Upper lobe of left lung (tissue), 6 donors: ENCODE results near the gene CDK5RAP2. TPM values are rescaled to one million over a fixed set of nuclear protein-coding genes. Genes with fewer than 3 reads are reported as not detected.

Experiments
- ATAC-seq, 2 donors: fragments of 200-7000 bp; cut with Tn5 transposase; one replicate each; pipeline ENCODE4 v1.9.1; 2022; ENCODE audit warnings: mild to moderate bottlenecking in 2 of 2, moderate library complexity in 2 of 2; ENCODE audit not compliant: low FRiP score in 2 of 2
- DNase-seq, 2 donors: peaks; one replicate each; pipeline ENCODE4 v3.0.0-alpha.2; 2019 to 2020
- H3K27ac ChIP-seq, 4 donors: fragments of 200-600 bp; sonication (generic); one replicate each; pipeline ENCODE4 v1.5.1; 2016 to 2019
- H3K27me3 ChIP-seq, 4 donors: fragments of 200-600 bp; sonication (generic); one replicate each; pipeline ENCODE4 v1.5.1; 2017 to 2019
- H3K36me3 ChIP-seq, 4 donors: fragments of 200-600 bp; sonication (generic); one replicate each; pipeline ENCODE4 v1.5.1; 2016 to 2019
- H3K4me1 ChIP-seq, 4 donors: fragments of 200-600 bp; sonication (generic); one replicate each; pipeline ENCODE4 v1.5.1; 2018 to 2019
- H3K4me3 ChIP-seq, 4 donors: fragments of 200-600 bp; sonication (generic); one replicate each; pipeline ENCODE4 v1.5.1; 2017 to 2019; ENCODE audit warnings: mild to moderate bottlenecking in 2 of 4, moderate library complexity in 1 of 4
- H3K9me3 ChIP-seq, 4 donors: fragments of 200-600 bp; sonication (generic); one replicate each; pipeline ENCODE4 v1.5.1; 2018 to 2019
- CTCF ChIP-seq, 6 experiments: fragments of 450-650 bp in 4 of 6; fragments of 200-600 bp in 2 of 6; sonication (generic) in 2 of 6; IDR thresholded peaks; one replicate each; pipeline ENCODE4 v1.5.1; 2016 to 2019; ENCODE audit warnings: antibody characterized with exemption in 6 of 6
- EP300 ChIP-seq, 4 donors: sonication (generic); formaldehyde crosslinking; IDR thresholded peaks; one replicate each; pipeline ENCODE4 v1.5.1; 2017; ENCODE audit warnings: antibody characterized with exemption in 4 of 4, control low read depth in 2 of 4
- POLR2A ChIP-seq, 4 donors: fragments of 450-650 bp; IDR thresholded peaks; one replicate each; pipeline ENCODE4 v1.5.1; 2016 to 2017; ENCODE audit warnings: antibody characterized with exemption in 4 of 4, mild to moderate bottlenecking in 2 of 4
- POLR2AphosphoS5 ChIP-seq, 2 donors: sonication (generic); formaldehyde crosslinking; IDR thresholded peaks; one replicate each; pipeline ENCODE4 v1.5.1; 2017; ENCODE audit warnings: antibody characterized with exemption in 2 of 2
- WGBS, 2 donors: methylation state at CpG; one replicate each; pipeline ENCODE4 v1.1.5; 2017 to 2018; 5-methylcytosine and 5-hydroxymethylcytosine counted together
- total RNA-seq, 6 donors: library from RNA; depleted of rRNA in 4 of 6; stranded (reverse); fragments of >200 nt in 4 of 6; gene quantifications; one replicate each; pipeline versions ENCODE4 v1.1.0 to v1.2.1, GENCODE V29; 2016 to 2021
- donor health status: DM: no; HTN: no; CAD: no; lungs with moderate emphysema.
- donor health status: DM: no; HTN: yes; CAD: no; lungs with severe emphysema.

CDK5RAP2 gene
- total RNA-seq, 6 donors from 2014 or later, result 41.7 to 137 (median 51.6) TPM

- Histone ChIP-seq H3K4me1 (no peaks in the 10 kb centered on the region), H3K9me3 (no peaks in the 10 kb centered on the region), H3K27me3 (no peaks in the 10 kb centered on the region), H3K4me3 (no peak overlapping the region), H3K27ac (no peak overlapping the region), H3K36me3 (peaks cover 0 to 52% (median 22%) of the 10 kb centered on the region in 4 donors)
- DNase-seq, result no peak
- no peak for ATAC-seq
- 77 to 83% methylated on average over 1 of the region's 1 CpG for WGBS, 2 donors
- no peak for TF ChIP-seq POLR2A (IDR thresholded peaks at IDR 0.05)
- TF ChIP-seq EP300 (IDR thresholded peaks at IDR 0.05), result no peak
- TF ChIP-seq CTCF (IDR thresholded peaks at IDR 0.05), result no peak
- TF ChIP-seq POLR2AphosphoS5 (IDR thresholded peaks at IDR 0.05), result no peak
Observed at GRCh38 chr9:120603591-120603990, 23.6 kb upstream of the CDK5RAP2 start.

GRCh38 chr9:120603010-120603409 lies 23.0 kb upstream of the CDK5RAP2 start:
- no peak overlapping the region for H3K4me3 ChIP-seq
- no peak for DNase-seq
- H3K27me3 ChIP-seq, result no peaks in the 10 kb centered on the region
- 96 to 97% methylated on average over 1 of the region's 1 CpG for WGBS, 2 donors
- peaks cover 0 to 46% (median 22%) of the 10 kb centered on the region in 4 donors for H3K36me3 ChIP-seq
- no peak for TF ChIP-seq EP300 (IDR thresholded peaks at IDR 0.05)
- no peak for TF ChIP-seq CTCF (IDR thresholded peaks at IDR 0.05)
- no peaks in the 10 kb centered on the region for H3K9me3 ChIP-seq
- no peak overlapping the region for H3K27ac ChIP-seq
- H3K4me1 ChIP-seq, result no peaks in the 10 kb centered on the region
- ATAC-seq, result no peak

- ATAC-seq, result no peak
- no peak for DNase-seq
- Histone ChIP-seq H3K27ac (no peak overlapping the region), H3K36me3 (no peaks in the 10 kb centered on the region), H3K4me1 (no peaks in the 10 kb centered on the region), H3K9me3 (no peaks in the 10 kb centered on the region), H3K27me3 (no peaks in the 10 kb centered on the region), H3K4me3 (no peak overlapping the region)
- WGBS, 2 donors, result 24 to 27% methylated on average over 2 of the region's 2 CpGs
- no peak for TF ChIP-seq CTCF (IDR thresholded peaks at IDR 0.05)
- TF ChIP-seq POLR2A (IDR thresholded peaks at IDR 0.05), result no peak
- no peak for TF ChIP-seq EP300 (IDR thresholded peaks at IDR 0.05)
- no peak for TF ChIP-seq POLR2AphosphoS5 (IDR thresholded peaks at IDR 0.05)
Observed at GRCh38 chr9:120593955-120594277, 13.9 kb upstream of the CDK5RAP2 start.

- H3K4me3 ChIP-seq, result no peak overlapping the region
- H3K27me3 ChIP-seq, result no peaks in the 10 kb centered on the region
- TF ChIP-seq POLR2AphosphoS5 (IDR thresholded peaks at IDR 0.05) (no peak), EP300 (IDR thresholded peaks at IDR 0.05) (no peak), POLR2A (IDR thresholded peaks at IDR 0.05) (no peak), CTCF (IDR thresholded peaks at IDR 0.05) (no peak)
- no peak for ATAC-seq
- DNase-seq, result no peak
- WGBS, 2 donors, result 93% methylated on average over 5 of the region's 5 CpGs
- no peaks in the 10 kb centered on the region for H3K4me1 ChIP-seq
- no peak overlapping the region for H3K27ac ChIP-seq
- H3K9me3 ChIP-seq, result no peaks in the 10 kb centered on the region
- no peaks in the 10 kb centered on the region for H3K36me3 ChIP-seq
Observed at GRCh38 chr9:120593250-120593954, 13.4 kb upstream of the CDK5RAP2 start.

- ATAC-seq, result no peak
- H3K27ac ChIP-seq, result no peak overlapping the region
- no peaks in the 10 kb centered on the region for H3K27me3 ChIP-seq
Observed at GRCh38 chr9:120592210-120592609, 12.2 kb upstream of the CDK5RAP2 start.

More at GRCh38 chr9:120592210-120592609, 12.2 kb upstream of the CDK5RAP2 start:
- Histone ChIP-seq H3K36me3 (no peaks in the 10 kb centered on the region), H3K4me1 (no peaks in the 10 kb centered on the region), H3K4me3 (no peak overlapping the region), H3K9me3 (no peaks in the 10 kb centered on the region)
- 81 to 90% methylated on average over 8 of the region's 8 CpGs for WGBS, 2 donors
- no peak for TF ChIP-seq POLR2A (IDR thresholded peaks at IDR 0.05)
- no peak for TF ChIP-seq CTCF (IDR thresholded peaks at IDR 0.05)
- TF ChIP-seq POLR2AphosphoS5 (IDR thresholded peaks at IDR 0.05), result no peak
- TF ChIP-seq EP300 (IDR thresholded peaks at IDR 0.05), result no peak
- DNase-seq, result no peak
